SK-N-SH (cell line): ENCODE results near the gene CBFA2T3. TPM values are rescaled to one million over a fixed set of nuclear protein-coding genes. Genes with fewer than 3 reads are reported as not detected.

ENCODE experiments used
- CTCF ChIA-PET: fragments of 300-600, 350-600 bp; formaldehyde crosslinking; extraction: SDS; loops from one replicate; lab custom pipeline; 2021; lab: Yijun Ruan, JAX
- POLR2A ChIA-PET: fragments of 350-600 bp; sonication (Branson Sonifier 250); formaldehyde crosslinking; extraction: SDS; loops from one replicate; lab custom pipeline; 2020; ENCODE audit warnings: antibody characterized with exemption, inconsistent platforms; lab: Yijun Ruan, JAX
- DNase-seq: peaks from one replicate; pipeline ENCODE4 v3.0.0; 2012
- H2AFZ ChIP-seq: fragments of 200-600 bp; sonication (generic); 2 replicates; pipeline ENCODE4 v1.8.1; 2016; ENCODE audit warnings: antibody characterized with exemption, mild to moderate bottlenecking, low read depth
- H3F3A ChIP-seq: fragments of 200-600 bp; sonication (generic); replicated peaks from 2 replicates; pipeline ENCODE3; 2016; ENCODE audit warnings: antibody characterized with exemption, mild to moderate bottlenecking; ENCODE audit not compliant: insufficient read depth
- H3K27ac ChIP-seq, 2 experiments: fragments of 200-500 bp in 1 of 2; fragments of 200-600 bp in 1 of 2; sonication (Bioruptor generic) in 1 of 2; sonication (generic), shearing (Covaris generic) in 1 of 2; 2 replicates each; pipeline versions ENCODE4 v1.5.1 to v1.6.1; 2014 to 2016; ENCODE audit warnings: low read depth in 2 of 2, inconsistent platforms in 1 of 2, low read length in 1 of 2, mild to moderate bottlenecking in 1 of 2, mixed read lengths in 1 of 2
- H3K27me3 ChIP-seq: fragments of 200-600 bp; sonication (generic), shearing (Covaris generic); 2 replicates; pipeline ENCODE4 v1.6.1; 2016; ENCODE audit warnings: mixed run types; ENCODE audit not compliant: insufficient read depth
- H3K36me3 ChIP-seq, 2 experiments: fragments of 200-500 bp in 1 of 2; fragments of 200-600 bp in 1 of 2; sonication (Bioruptor generic) in 1 of 2; sonication (generic) in 1 of 2; replicated peaks in 1 of 2; 2 replicates each; pipeline versions ENCODE3 to v1.5.1; 2014 to 2016; ENCODE audit warnings: low read length in 1 of 2, mild to moderate bottlenecking in 1 of 2; ENCODE audit not compliant: insufficient read depth in 2 of 2, control insufficient read depth in 1 of 2
- H3K4me1 ChIP-seq, 2 experiments: fragments of 200-500 bp in 1 of 2; fragments of 200-600 bp in 1 of 2; sonication (Bioruptor generic) in 1 of 2; sonication (generic), shearing (Covaris generic) in 1 of 2; 2 replicates each; pipeline versions ENCODE4 v1.5.1 to v1.6.1; 2014 to 2016; ENCODE audit warnings: low read depth in 1 of 2, low read length in 1 of 2, mixed run types in 1 of 2; ENCODE audit not compliant: insufficient read depth in 2 of 2, control insufficient read depth in 1 of 2
- H3K4me2 ChIP-seq: fragments of 200-600 bp; sonication (generic), shearing (Covaris generic); 2 replicates; pipeline ENCODE4 v1.6.1; 2017; ENCODE audit warnings: mixed run types
- H3K4me3 ChIP-seq, 2 experiments: fragments of 200-500 bp in 1 of 2; fragments of 200-600 bp in 1 of 2; sonication (Bioruptor generic) in 1 of 2; sonication (generic), shearing (Covaris generic) in 1 of 2; 2 replicates each; pipeline versions ENCODE4 v1.5.1 to v1.8.1; 2014 to 2016; ENCODE audit warnings: low read depth in 2 of 2, inconsistent platforms in 1 of 2, low read length in 1 of 2, mild to moderate bottlenecking in 1 of 2, mixed read lengths in 1 of 2, moderate library complexity in 1 of 2
- H3K79me2 ChIP-seq: fragments of 200-600 bp; sonication (generic); 2 replicates; pipeline ENCODE4 v1.8.1; 2017; ENCODE audit warnings: mild to moderate bottlenecking; ENCODE audit not compliant: insufficient read depth
- H3K9ac ChIP-seq: fragments of 200-600 bp; sonication (generic); 2 replicates; pipeline ENCODE4 v1.6.1; 2017; ENCODE audit warnings: mixed run types
- H3K9me2 ChIP-seq: fragments of 200-600 bp; sonication (generic); 2 replicates; pipeline ENCODE4 v1.6.1; 2017; ENCODE audit warnings: mixed run types
- H3K9me3 ChIP-seq: fragments of 200-600 bp; sonication (generic); 2 replicates; pipeline ENCODE4 v1.6.1; 2017; ENCODE audit warnings: mixed run types, mild to moderate bottlenecking, moderate library complexity
- H4K20me1 ChIP-seq: fragments of 200-600 bp; sonication (generic); 2 replicates; pipeline ENCODE4 v1.6.1; 2017; ENCODE audit warnings: mild to moderate bottlenecking, mixed run types; ENCODE audit not compliant: insufficient read depth
- CHD2 ChIP-seq: fragments of 150-350 bp; IDR thresholded peaks from 2 replicates; pipeline ENCODE4 v1.6.1; 2018; ENCODE audit warnings: low read length; ENCODE audit not compliant: partially characterized antibody
- FOXJ3 ChIP-seq: sonication (generic); formaldehyde crosslinking; IDR thresholded peaks from 2 replicates; pipeline ENCODE4 v1.5.1; 2020; ENCODE audit warnings: mild to moderate bottlenecking, missing genetic modification reagents
- GABPA ChIP-seq: IDR thresholded peaks from 2 replicates; pipeline ENCODE4 v1.4.0; 2012; ENCODE audit warnings: low read depth, mild to moderate bottlenecking
- SIN3A ChIP-seq: IDR thresholded peaks from 2 replicates; pipeline ENCODE4 v1.6.1; 2012; ENCODE audit warnings: low read depth, mild to moderate bottlenecking, low read length, moderate library complexity, borderline replicate concordance
- WGBS: methylation state at CpG from one replicate; pipeline ENCODE4 v1.1.6; 2017; ENCODE audit warnings: low lambda C conversion rate; 5-methylcytosine and 5-hydroxymethylcytosine counted together
- polyA plus RNA-seq, 3 experiments: library from polyadenylated mRNA; depleted of rRNA; stranded (reverse); fragments of >200 nt; gene quantifications; 2 replicates each; pipeline ENCODE4 v1.2.3, GENCODE V29; 2012
- TF ChIP-seq, protein P1 (sequence below): fragments of 150-350 bp; IDR thresholded peaks from 2 replicates; pipeline ENCODE4 v1.6.1; 2017; ENCODE audit warnings: antibody characterized with exemption, low read length, low read depth, borderline replicate concordance
- TF ChIP-seq, protein P2 (sequence below): IDR thresholded peaks from 2 replicates; pipeline ENCODE4 v1.4.0; 2012; ENCODE audit warnings: low read depth, borderline replicate concordance
- TF ChIP-seq, protein P3 (sequence below): fragments of 150-350 bp; IDR thresholded peaks from 2 replicates; pipeline ENCODE4 v1.6.1; 2016; ENCODE audit warnings: mild to moderate bottlenecking, low read depth, low read length

The CBFA2T3 gene
- polyA plus RNA-seq, 1 of the 3 experiments (the other 2 are of a cell fraction), result not detected

DNA sequence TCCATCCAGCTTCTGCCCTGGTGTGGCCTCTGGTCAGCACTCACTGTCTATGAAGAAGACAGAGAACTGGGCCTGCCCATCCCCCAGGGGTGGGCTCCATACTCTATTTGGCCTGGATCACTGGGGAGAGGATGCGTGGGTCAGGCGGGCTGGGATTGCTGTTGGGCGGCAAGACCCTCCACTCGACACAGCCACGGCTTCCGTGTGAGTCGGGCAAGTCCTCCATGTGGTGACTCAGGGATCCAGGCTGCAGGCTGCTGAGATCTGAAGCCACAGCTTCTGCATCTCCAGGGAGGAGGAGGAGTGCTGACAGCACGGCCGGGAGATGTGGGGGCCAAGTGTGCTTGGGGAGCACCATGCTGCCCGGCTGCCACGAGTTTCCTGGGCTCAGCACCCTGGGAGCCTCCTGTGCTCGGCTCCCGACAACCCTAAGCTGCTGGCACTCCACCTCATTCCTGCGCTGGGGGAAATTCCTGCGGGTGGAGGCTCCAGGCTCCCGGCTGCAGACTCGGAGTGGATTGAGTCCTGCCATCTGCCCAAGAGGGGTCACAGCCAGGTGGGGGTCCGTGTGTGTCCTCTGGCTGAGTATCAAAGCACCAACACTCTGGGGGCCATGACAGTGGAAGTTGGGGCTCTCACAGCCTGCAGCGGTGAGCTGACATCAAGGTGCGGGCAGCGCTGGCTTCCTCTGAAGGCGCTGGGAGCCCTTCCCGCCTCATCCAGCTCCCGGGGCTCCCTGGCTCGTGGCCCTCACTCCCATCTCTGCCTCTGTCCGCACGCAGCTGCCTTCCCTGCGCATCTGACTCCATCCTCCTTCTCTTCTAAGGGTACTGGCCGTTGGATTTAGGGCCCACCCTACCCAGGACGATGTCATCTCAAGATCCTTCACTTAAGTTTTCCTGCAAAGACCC is 24.4 kb upstream of the CBFA2T3 start:
- no peak for TF ChIP-seq SIN3A
- POLR2A ChIA-PET, result no interaction called here
- no peaks in the 10 kb centered on the region for H4K20me1 ChIP-seq
- H3K4me2 ChIP-seq, result no peak overlapping the region
- no peaks in the 10 kb centered on the region for H3K36me3 ChIP-seq
- CTCF ChIA-PET, result no interaction called here
- no peaks in the 10 kb centered on the region for H3K9me3 ChIP-seq
- H3K4me1 ChIP-seq, result peaks cover 0 to 5% of the 10 kb centered on the region in 2 experiments; a peak in 1 of 4 replicates
- WGBS, result 54% methylated on average over 8 of the region's 30 CpGs
- no peak overlapping the region for H3K27ac ChIP-seq
- H3K27me3 ChIP-seq, result 0 out of 2 replicates have a peak, but pooled peaks cover 7% of the 10 kb centered on the region
- H3K4me3 ChIP-seq, result no peak overlapping the region
- no peaks in the 10 kb centered on the region for H3F3A ChIP-seq
- DNase-seq, result no peak
- H2AFZ ChIP-seq, result no peak overlapping the region
- no peaks in the 10 kb centered on the region for H3K79me2 ChIP-seq
- no peaks in the 10 kb centered on the region for H3K9me2 ChIP-seq
- H3K9ac ChIP-seq, result no peak overlapping the region

DNA sequence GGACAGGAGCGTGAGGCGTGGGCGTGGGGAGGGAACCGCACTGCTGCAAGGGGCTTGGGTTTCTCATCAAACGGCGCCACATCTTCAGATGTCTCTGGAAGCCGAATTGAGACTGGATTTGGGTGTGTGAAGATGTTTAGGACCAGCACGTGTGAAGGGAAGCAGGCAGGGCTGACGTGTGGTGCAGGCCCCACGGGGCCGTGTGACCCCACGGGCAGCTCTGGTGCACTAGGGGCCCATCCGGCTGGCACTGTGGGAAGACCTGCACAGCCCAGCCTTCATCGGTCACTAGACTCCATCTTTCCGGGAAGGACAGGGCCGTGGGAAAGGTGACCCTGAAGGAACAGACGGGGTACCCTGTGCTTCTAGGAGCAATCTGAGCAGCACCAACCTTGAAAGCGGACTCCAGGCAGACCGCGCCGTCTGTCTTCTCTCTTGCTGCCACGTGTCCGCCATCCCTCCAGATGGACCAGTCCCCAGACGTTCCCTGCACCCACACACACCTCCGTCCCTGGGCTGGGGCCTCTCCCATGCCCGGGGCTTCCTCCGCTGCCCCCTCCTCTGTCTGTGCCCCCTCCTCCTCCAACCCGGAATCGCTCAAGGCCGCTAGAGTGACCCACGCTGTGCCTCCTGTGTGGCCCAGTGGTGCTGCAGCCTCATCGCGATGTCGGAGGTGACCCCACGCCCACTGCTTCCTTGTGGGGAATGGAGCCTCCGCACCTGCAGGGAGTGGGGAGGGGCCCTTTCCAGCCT is 23.4 kb upstream of the CBFA2T3 start:
- CTCF ChIA-PET, result interaction anchor here (1.0 kb wide), 1 partner anchor 49 kb away, joined by 4 read pairs; no protein-coding TSS in a partner anchor
- DNase-seq, result no peak
- Histone ChIP-seq H3K9me3 (no peaks in the 10 kb centered on the region), H2AFZ (no peak overlapping the region), H3K9me2 (no peaks in the 10 kb centered on the region), H3K9ac (no peak overlapping the region), H3K4me2 (no peak overlapping the region), H4K20me1 (no peaks in the 10 kb centered on the region), H3K27me3 (0 out of 2 replicates have a peak, but pooled peaks cover 7% of the 10 kb centered on the region), H3F3A (no peaks in the 10 kb centered on the region), H3K36me3 (no peaks in the 10 kb centered on the region), H3K79me2 (no peaks in the 10 kb centered on the region), H3K27ac (no peak overlapping the region), H3K4me3 (no peak overlapping the region), H3K4me1 (peaks cover 0 to 5% of the 10 kb centered on the region in 2 experiments; a peak in 1 of 4 replicates)
- TF ChIP-seq, protein P1, sequence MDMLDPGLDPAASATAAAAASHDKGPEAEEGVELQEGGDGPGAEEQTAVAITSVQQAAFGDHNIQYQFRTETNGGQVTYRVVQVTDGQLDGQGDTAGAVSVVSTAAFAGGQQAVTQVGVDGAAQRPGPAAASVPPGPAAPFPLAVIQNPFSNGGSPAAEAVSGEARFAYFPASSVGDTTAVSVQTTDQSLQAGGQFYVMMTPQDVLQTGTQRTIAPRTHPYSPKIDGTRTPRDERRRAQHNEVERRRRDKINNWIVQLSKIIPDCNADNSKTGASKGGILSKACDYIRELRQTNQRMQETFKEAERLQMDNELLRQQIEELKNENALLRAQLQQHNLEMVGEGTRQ, result no peak
- TF ChIP-seq, protein P2, sequence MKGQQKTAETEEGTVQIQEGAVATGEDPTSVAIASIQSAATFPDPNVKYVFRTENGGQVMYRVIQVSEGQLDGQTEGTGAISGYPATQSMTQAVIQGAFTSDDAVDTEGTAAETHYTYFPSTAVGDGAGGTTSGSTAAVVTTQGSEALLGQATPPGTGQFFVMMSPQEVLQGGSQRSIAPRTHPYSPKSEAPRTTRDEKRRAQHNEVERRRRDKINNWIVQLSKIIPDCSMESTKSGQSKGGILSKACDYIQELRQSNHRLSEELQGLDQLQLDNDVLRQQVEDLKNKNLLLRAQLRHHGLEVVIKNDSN, result no peak
- TF ChIP-seq GABPA, result no peak
- TF ChIP-seq, protein P3, sequence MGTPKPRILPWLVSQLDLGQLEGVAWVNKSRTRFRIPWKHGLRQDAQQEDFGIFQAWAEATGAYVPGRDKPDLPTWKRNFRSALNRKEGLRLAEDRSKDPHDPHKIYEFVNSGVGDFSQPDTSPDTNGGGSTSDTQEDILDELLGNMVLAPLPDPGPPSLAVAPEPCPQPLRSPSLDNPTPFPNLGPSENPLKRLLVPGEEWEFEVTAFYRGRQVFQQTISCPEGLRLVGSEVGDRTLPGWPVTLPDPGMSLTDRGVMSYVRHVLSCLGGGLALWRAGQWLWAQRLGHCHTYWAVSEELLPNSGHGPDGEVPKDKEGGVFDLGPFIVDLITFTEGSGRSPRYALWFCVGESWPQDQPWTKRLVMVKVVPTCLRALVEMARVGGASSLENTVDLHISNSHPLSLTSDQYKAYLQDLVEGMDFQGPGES, result no peak
- no peak for TF ChIP-seq CHD2
- no peak for TF ChIP-seq FOXJ3 (CRISPR knock-in tag)
- POLR2A ChIA-PET, result no interaction called here
- WGBS, result 74% methylated on average over 36 of the region's 36 CpGs
